ENCODE data around the gene FCHO2. TPM values are rescaled to one million over a fixed set of nuclear protein-coding genes. Genes with fewer than 3 reads are reported as not detected.

The FCHO2 gene
- total and polyA plus RNA-seq, 2 of the 8 experiments (the other 6 are each of a cell fraction or from before 2014, with no cell fraction given) = 4.3 to 15.7 TPM

DNA sequence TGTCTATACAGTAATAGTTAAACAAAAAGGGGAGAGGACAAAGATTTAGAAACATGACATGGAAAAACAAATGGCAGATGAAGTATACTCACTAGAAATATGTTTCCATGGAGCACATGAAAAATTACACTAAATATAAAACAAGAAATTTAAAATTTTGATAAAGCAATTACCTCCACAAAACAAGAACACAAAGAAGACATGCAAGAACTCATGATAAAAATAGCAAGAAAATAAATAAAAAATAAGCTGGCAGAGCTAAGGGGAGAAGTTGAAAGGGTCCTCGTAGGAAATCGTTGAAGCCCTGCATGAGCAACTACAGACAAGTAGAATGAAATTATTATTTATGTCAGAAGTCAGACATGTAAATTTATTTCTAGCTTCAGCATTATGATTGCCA, 141.9 kb downstream of the FCHO2 start (continued):
- TF ChIP-seq TBP (IDR thresholded peaks at IDR 0.05; ENCODE audit: low read depth, low read length) = no peak
- no peak for TF ChIP-seq ZNF274 (IDR thresholded peaks at IDR 0.05; ENCODE audit: borderline replicate concordance, extremely low read depth, low read length)
- no peak for TF ChIP-seq SRF (IDR thresholded peaks at IDR 0.05; ENCODE audit: low read depth, low read length)
- no peak for TF ChIP-seq BCL11A (IDR thresholded peaks at IDR 0.05; ENCODE audit: low read depth in 2 of 2, low read length in 2 of 2)
- TF ChIP-seq, protein P1, sequence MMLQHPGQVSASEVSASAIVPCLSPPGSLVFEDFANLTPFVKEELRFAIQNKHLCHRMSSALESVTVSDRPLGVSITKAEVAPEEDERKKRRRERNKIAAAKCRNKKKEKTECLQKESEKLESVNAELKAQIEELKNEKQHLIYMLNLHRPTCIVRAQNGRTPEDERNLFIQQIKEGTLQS (IDR thresholded peaks at IDR 0.05; ENCODE audit: insufficient read depth, low read depth, low read length) = no peak
- TF ChIP-seq RAD21 (IDR thresholded peaks at IDR 0.05 in 1 of 2, conservative IDR thresholded peaks at IDR 0.05 in 1 of 2; ENCODE audit: low read depth in 2 of 2, low read length in 2 of 2) = no peak
- TF ChIP-seq GABPA (IDR thresholded peaks at IDR 0.05; ENCODE audit: borderline replicate concordance, insufficient read depth, low read length) = no peak
- no peak for TF ChIP-seq BRCA1 (IDR thresholded peaks at IDR 0.05; ENCODE audit: low read depth, low read length)
- TF ChIP-seq EP300 (IDR thresholded peaks at IDR 0.05; ENCODE audit: borderline replicate concordance in 1 of 2, low read depth in 2 of 2, low read length in 2 of 2) = no peak
- no peak for TF ChIP-seq RNF2 (IDR thresholded peaks at IDR 0.05; ENCODE audit: borderline replicate concordance, low read depth, low read length, missing control alignments, poor library complexity, severe bottlenecking)
